ENCODE data around the gene PKNOX2.

Gene PKNOX2

GRCh38 chr11:125164422-125165110, at the start of gene PKNOX2:
Gene PKNOX2, plus strand, starts transcription at chr11:125164751. Its CDS starts 186,555 bp downstream, at chr11:125351306.
- FAIRE-seq: no peak

GRCh38 chr11:125117429-125117828, 47.1 kb upstream of the PKNOX2 start:
- no peak for FAIRE-seq

GRCh38 chr11:125123194-125123946, 41.2 kb upstream of the PKNOX2 start:
- FAIRE-seq: no peak

- FAIRE-seq: no peak
Measured at GRCh38 chr11:125123947-125124617, 40.5 kb upstream of the PKNOX2 start.

GRCh38 chr11:125124618-125124992, 39.9 kb upstream of the PKNOX2 start:
- no peak for FAIRE-seq

GRCh38 chr11:125128450-125128849, 36.1 kb upstream of the PKNOX2 start:
- FAIRE-seq: no peak

GRCh38 chr11:125129316-125129993, 35.1 kb upstream of the PKNOX2 start:
- no peak for FAIRE-seq

- FAIRE-seq: no peak
Measured at GRCh38 chr11:125132071-125132470, 32.5 kb upstream of the PKNOX2 start.

GRCh38 chr11:125132596-125132995, 32.0 kb upstream of the PKNOX2 start:
- FAIRE-seq: no peak

- FAIRE-seq: no peak
Measured at GRCh38 chr11:125136001-125136400, 28.6 kb upstream of the PKNOX2 start.

GRCh38 chr11:125138966-125139365, 25.6 kb upstream of the PKNOX2 start:
- FAIRE-seq: no peak

- FAIRE-seq: no peak
Measured at GRCh38 chr11:125139778-125140177, 24.8 kb upstream of the PKNOX2 start.

GRCh38 chr11:125140233-125140632, 24.3 kb upstream of the PKNOX2 start:
- FAIRE-seq: no peak

- FAIRE-seq: no peak
Measured at GRCh38 chr11:125141178-125141577, 23.4 kb upstream of the PKNOX2 start.

- FAIRE-seq: no peak
Measured at GRCh38 chr11:125141686-125142535, 22.6 kb upstream of the PKNOX2 start.

GRCh38 chr11:125146232-125146631, 18.3 kb upstream of the PKNOX2 start:
- no peak for FAIRE-seq

- FAIRE-seq: no peak
Measured at GRCh38 chr11:125147280-125147679, 17.3 kb upstream of the PKNOX2 start.

GRCh38 chr11:125148011-125148410, 16.5 kb upstream of the PKNOX2 start:
- FAIRE-seq: no peak

- FAIRE-seq: no peak
Measured at GRCh38 chr11:125148743-125149142, 15.8 kb upstream of the PKNOX2 start.

- FAIRE-seq: no peak
Measured at GRCh38 chr11:125153837-125154236, 10.7 kb upstream of the PKNOX2 start.

GRCh38 chr11:125154378-125155099, 10.0 kb upstream of the PKNOX2 start:
- FAIRE-seq: no peak

GRCh38 chr11:125155100-125155444, 9.5 kb upstream of the PKNOX2 start:
- FAIRE-seq: no peak
